ENCODE results near the gene KRT24.

DNA sequence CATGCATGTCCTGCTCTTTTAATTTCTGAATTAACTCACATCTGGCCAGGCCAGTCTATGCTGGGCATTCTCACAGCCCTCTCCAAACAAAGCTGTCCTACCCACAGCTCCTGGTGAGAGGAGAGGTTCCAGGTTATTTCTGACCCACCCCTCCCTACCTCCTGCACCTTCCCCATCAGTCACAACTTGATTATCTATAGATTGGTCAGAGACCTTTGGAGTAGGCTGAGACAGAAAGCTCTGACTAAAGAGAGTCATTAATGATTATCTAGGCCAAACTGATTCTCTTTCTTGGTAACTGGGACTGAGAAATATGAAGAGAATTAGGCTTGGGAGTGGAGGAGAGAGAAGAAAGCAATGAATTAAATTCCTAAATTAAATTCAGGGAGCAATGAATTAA is 37.2 kb downstream of the KRT24 start:
- TF ChIP-seq POLR2AphosphoS5 (IDR thresholded peaks at IDR 0.05; ENCODE audit: low read depth, low read length) (no peak), POLR2A (IDR thresholded peaks at IDR 0.05; ENCODE audit: low read depth, low read length) (no peak)

Measured in GM12892 (cell line).